ENCODE data around the gene HOXA1. TPM values are rescaled to one million over a fixed set of nuclear protein-coding genes. Genes with fewer than 3 reads are reported as not detected.

Gene HOXA1
- total and polyA plus RNA-seq, 2 experiments from 2014 or later, result 0.07 to 0.42 TPM

- H3K9me3 ChIP-seq (ENCODE audit: low read depth), result no peaks in the 10 kb centered on the region
- H3K4me3 ChIP-seq, result no peak overlapping the region
- no peak for TF ChIP-seq CTCF (IDR thresholded peaks at IDR 0.05; ENCODE audit: low read depth, low read length)
- peaks cover 100% of the 10 kb centered on the region for H3K27me3 ChIP-seq
- H3K4me1 ChIP-seq (ENCODE audit: low read depth), result no peaks in the 10 kb centered on the region
- H3K27ac ChIP-seq, result no peak overlapping the region
- no peaks in the 10 kb centered on the region for H3K36me3 ChIP-seq
- no peak for DNase-seq (ENCODE audit: low read depth in 1 of 2, low spot score in 1 of 2)
Observed at GRCh38 chr7:27091105-27091504, 4.7 kb downstream of the HOXA1 start.

GRCh38 chr7:27088002-27088922, 7.5 kb downstream of the HOXA1 start:
- Histone ChIP-seq H3K4me1 (ENCODE audit: low read depth) (no peaks in the 10 kb centered on the region), H3K27me3 (peaks cover 100% of the 10 kb centered on the region), H3K4me3 (no peak overlapping the region), H3K27ac (no peak overlapping the region), H3K36me3 (no peaks in the 10 kb centered on the region), H3K9me3 (ENCODE audit: low read depth) (no peaks in the 10 kb centered on the region)
- DNase-seq (ENCODE audit: low read depth in 1 of 2, low spot score in 1 of 2), result no peak
- no peak for TF ChIP-seq CTCF (IDR thresholded peaks at IDR 0.05; ENCODE audit: low read depth, low read length)

GRCh38 chr7:27083646-27084045, 12.2 kb downstream of the HOXA1 start:
- TF ChIP-seq CTCF (IDR thresholded peaks at IDR 0.05; ENCODE audit: low read depth, low read length), result no peak
- Histone ChIP-seq H3K9me3 (ENCODE audit: low read depth) (no peaks in the 10 kb centered on the region), H3K27me3 (peaks cover 64% of the 10 kb centered on the region), H3K4me3 (no peak overlapping the region), H3K27ac (no peak overlapping the region), H3K36me3 (no peaks in the 10 kb centered on the region), H3K4me1 (ENCODE audit: low read depth) (peaks cover 7% of the 10 kb centered on the region)
- DNase-seq (ENCODE audit: low read depth in 1 of 2, low spot score in 1 of 2), result no peak

- Histone ChIP-seq H3K27ac (no peak overlapping the region), H3K36me3 (no peaks in the 10 kb centered on the region), H3K27me3 (peaks cover 50% of the 10 kb centered on the region), H3K4me3 (no peak overlapping the region), H3K9me3 (ENCODE audit: low read depth) (no peaks in the 10 kb centered on the region), H3K4me1 (ENCODE audit: low read depth) (peaks cover 7% of the 10 kb centered on the region)
- DNase-seq (ENCODE audit: low read depth in 1 of 2, low spot score in 1 of 2), result no peak
- no peak for TF ChIP-seq CTCF (IDR thresholded peaks at IDR 0.05; ENCODE audit: low read depth, low read length)
Observed at GRCh38 chr7:27082171-27082570, 13.6 kb downstream of the HOXA1 start.

- peaks cover 37% of the 10 kb centered on the region for H3K27me3 ChIP-seq
- H3K4me3 ChIP-seq, result no peak overlapping the region
- DNase-seq (ENCODE audit: low read depth in 1 of 2, low spot score in 1 of 2), result peak in 1 of 2 donors; percentile 28
- peaks cover 7% of the 10 kb centered on the region for H3K4me1 ChIP-seq (ENCODE audit: low read depth)
- H3K9me3 ChIP-seq (ENCODE audit: low read depth), result no peaks in the 10 kb centered on the region
- H3K27ac ChIP-seq, result no peak overlapping the region
- no peak for TF ChIP-seq CTCF (IDR thresholded peaks at IDR 0.05; ENCODE audit: low read depth, low read length)
- no peaks in the 10 kb centered on the region for H3K36me3 ChIP-seq
Observed at GRCh38 chr7:27080844-27081436, 14.9 kb downstream of the HOXA1 start.

All from cardiac muscle cell (in vitro differentiated cells and primary cell).